Activated CD4-positive, alpha-beta T cell treated with anti-CD3 and anti-CD28 coated beads, Interleukin-2, amount 10 ng/mL, durations not matched to agents 24 days and 14 days (primary cell): ENCODE results near the gene DDX4. TPM values are rescaled to one million over a fixed set of nuclear protein-coding genes. Genes with fewer than 3 reads are reported as not detected.

ENCODE experiments used
- DNase-seq: peaks from one replicate; pipeline ENCODE4 v3.0.0; 2022
- H3K27ac Mint-ChIP-seq: one replicate; pipeline ENCODE4 v1.8.0; 2022; ENCODE audit warnings: mild to moderate bottlenecking, mixed read lengths
- H3K27me3 Mint-ChIP-seq: one replicate; pipeline ENCODE4 v1.8.0; 2022; ENCODE audit warnings: mixed read lengths
- H3K36me3 Mint-ChIP-seq: one replicate; pipeline ENCODE4 v1.8.0; 2022; ENCODE audit warnings: low read depth, mild to moderate bottlenecking, mixed read lengths
- H3K4me1 Mint-ChIP-seq: one replicate; pipeline ENCODE4 v1.8.0; 2021; ENCODE audit warnings: mixed read lengths
- H3K4me3 Mint-ChIP-seq: one replicate; pipeline ENCODE4 v1.8.0; 2022; ENCODE audit warnings: mild to moderate bottlenecking, moderate library complexity, mixed read lengths
- H3K9me3 Mint-ChIP-seq: one replicate; pipeline ENCODE4 v1.8.0; 2021; ENCODE audit warnings: mixed read lengths
- intact Hi-C: fragments of 100-400 bp; cut with micrococcal nuclease; formaldehyde crosslinking; loops from one replicate; pipeline ENCODE4 v1.15.1; 2023
- total RNA-seq: library from RNA; stranded (reverse); gene quantifications from 2 replicates; pipeline ENCODE4 v1.2.3, GENCODE V29; 2022

Gene DDX4
- total RNA-seq, 1 donor from 2014 or later: 0.40 TPM

GRCh38 chr5:55853041-55853670 is 115.3 kb downstream of the DDX4 start:
- H3K36me3 Mint-ChIP-seq: no peaks in the 10 kb centered on the region
- peak overlapping the region; percentile 45 for H3K4me3 Mint-ChIP-seq
- H3K9me3 Mint-ChIP-seq: no peaks in the 10 kb centered on the region
- intact Hi-C loops: loop anchor here (5.0 kb wide), 1 partner anchor 81 kb away; no protein-coding TSS in a partner anchor
- H3K4me1 Mint-ChIP-seq: peaks cover 63% of the 10 kb centered on the region
- no peaks in the 10 kb centered on the region for H3K27me3 Mint-ChIP-seq
- peak; percentile 62 for DNase-seq
- H3K27ac Mint-ChIP-seq: peak overlapping the region; percentile 73

GRCh38 chr5:55853818-55854217 is 116.0 kb downstream of the DDX4 start:
- Mint-ChIP-seq H3K4me1 (peaks cover 61% of the 10 kb centered on the region), H3K27ac (peak overlapping the region; percentile 73), H3K36me3 (no peaks in the 10 kb centered on the region), H3K4me3 (peak overlapping the region; percentile 45), H3K9me3 (no peaks in the 10 kb centered on the region), H3K27me3 (no peaks in the 10 kb centered on the region)
- intact Hi-C loops: loop anchor here (5.0 kb wide), 1 partner anchor 82 kb away; no protein-coding TSS in a partner anchor
- no peak for DNase-seq

GRCh38 chr5:55855509-55855908 is 117.6 kb downstream of the DDX4 start:
- intact Hi-C loops: loop anchor here (5.0 kb wide), 1 partner anchor 202 kb away; no protein-coding TSS in a partner anchor
- peak overlapping the region; percentile 41 for H3K4me3 Mint-ChIP-seq
- H3K27me3 Mint-ChIP-seq: no peaks in the 10 kb centered on the region
- no peaks in the 10 kb centered on the region for H3K36me3 Mint-ChIP-seq
- peak overlapping the region; percentile 75 for H3K27ac Mint-ChIP-seq
- DNase-seq: peak; percentile 78
- no peaks in the 10 kb centered on the region for H3K9me3 Mint-ChIP-seq
- H3K4me1 Mint-ChIP-seq: peaks cover 57% of the 10 kb centered on the region

- intact Hi-C loops: loop anchor here (1.0 to 5.0 kb wide), 3 partner anchors 12 to 201 kb away; no protein-coding TSS in a partner anchor
- Mint-ChIP-seq H3K9me3 (peaks cover 3% of the 10 kb centered on the region), H3K27ac (peak overlapping the region; percentile 75), H3K4me3 (peak overlapping the region; percentile 41), H3K36me3 (peaks cover 2% of the 10 kb centered on the region), H3K27me3 (no peaks in the 10 kb centered on the region), H3K4me1 (peaks cover 50% of the 10 kb centered on the region)
- DNase-seq: peak; percentile 79
Observed at GRCh38 chr5:55856516-55857246, 118.8 kb downstream of the DDX4 start.

GRCh38 chr5:55857247-55857640 is 119.4 kb downstream of the DDX4 start:
- H3K27me3 Mint-ChIP-seq: no peaks in the 10 kb centered on the region
- DNase-seq: no peak
- H3K4me3 Mint-ChIP-seq: peak overlapping the region; percentile 41
- peaks cover 4% of the 10 kb centered on the region for H3K36me3 Mint-ChIP-seq
- peaks cover 48% of the 10 kb centered on the region for H3K4me1 Mint-ChIP-seq
- peaks cover 5% of the 10 kb centered on the region for H3K9me3 Mint-ChIP-seq
- intact Hi-C loops: loop anchor here (2.0 to 5.0 kb wide), 2 partner anchors 46 to 200 kb away; no protein-coding TSS in a partner anchor
- H3K27ac Mint-ChIP-seq: peak overlapping the region; percentile 75

- Mint-ChIP-seq H3K27me3 (no peaks in the 10 kb centered on the region), H3K9me3 (peaks cover 5% of the 10 kb centered on the region), H3K27ac (no peak overlapping the region), H3K4me1 (peaks cover 42% of the 10 kb centered on the region), H3K4me3 (no peak overlapping the region), H3K36me3 (peaks cover 4% of the 10 kb centered on the region)
- no peak for DNase-seq
- intact Hi-C loops: loop anchor here (5.0 kb wide), 1 partner anchor 199 kb away; no protein-coding TSS in a partner anchor
Observed at GRCh38 chr5:55858104-55858503, 120.2 kb downstream of the DDX4 start.

- H3K4me1 Mint-ChIP-seq: peaks cover 27% of the 10 kb centered on the region
- H3K27me3 Mint-ChIP-seq: no peaks in the 10 kb centered on the region
- peaks cover 5% of the 10 kb centered on the region for H3K9me3 Mint-ChIP-seq
- peaks cover 4% of the 10 kb centered on the region for H3K36me3 Mint-ChIP-seq
- no peak for DNase-seq
- intact Hi-C loops: no loop called here
- H3K27ac Mint-ChIP-seq: no peak overlapping the region
- no peak overlapping the region for H3K4me3 Mint-ChIP-seq
Observed at GRCh38 chr5:55860288-55860687, 122.4 kb downstream of the DDX4 start.

- H3K27me3 Mint-ChIP-seq: no peaks in the 10 kb centered on the region
- peaks cover 5% of the 10 kb centered on the region for H3K9me3 Mint-ChIP-seq
- no peak overlapping the region for H3K27ac Mint-ChIP-seq
- peaks cover 4% of the 10 kb centered on the region for H3K36me3 Mint-ChIP-seq
- intact Hi-C loops: no loop called here
- no peak for DNase-seq
- peaks cover 25% of the 10 kb centered on the region for H3K4me1 Mint-ChIP-seq
- no peak overlapping the region for H3K4me3 Mint-ChIP-seq
Observed at GRCh38 chr5:55860709-55861108, 122.8 kb downstream of the DDX4 start.

GRCh38 chr5:55864606-55865541 is 127.0 kb downstream of the DDX4 start:
- DNase-seq: no peak

GRCh38 chr5:55865831-55866230 is 128.0 kb downstream of the DDX4 start:
- no peaks in the 10 kb centered on the region for H3K27me3 Mint-ChIP-seq
- no peak overlapping the region for H3K4me3 Mint-ChIP-seq
- intact Hi-C loops: loop anchor here (5.0 kb wide), 1 partner anchor 44 kb away; no protein-coding TSS in a partner anchor
- peaks cover 5% of the 10 kb centered on the region for H3K9me3 Mint-ChIP-seq
- peak overlapping the region; percentile 35 for H3K27ac Mint-ChIP-seq
- peaks cover 21% of the 10 kb centered on the region for H3K4me1 Mint-ChIP-seq
- DNase-seq: no peak
- peaks cover 4% of the 10 kb centered on the region for H3K36me3 Mint-ChIP-seq

More at GRCh38 chr5:55864606-55865541, 127.0 kb downstream of the DDX4 start:
- Mint-ChIP-seq H3K9me3 (peaks cover 5% of the 10 kb centered on the region), H3K36me3 (peaks cover 4% of the 10 kb centered on the region), H3K4me1 (peaks cover 21% of the 10 kb centered on the region), H3K27me3 (no peaks in the 10 kb centered on the region), H3K27ac (no peak overlapping the region), H3K4me3 (no peak overlapping the region)
- intact Hi-C loops: loop anchor here (5.0 kb wide), 1 partner anchor 43 kb away; no protein-coding TSS in a partner anchor

GRCh38 chr5:55866485-55866884 is 128.6 kb downstream of the DDX4 start:
- Mint-ChIP-seq H3K27ac (no peak overlapping the region), H3K9me3 (peaks cover 4% of the 10 kb centered on the region), H3K27me3 (no peaks in the 10 kb centered on the region), H3K4me3 (no peak overlapping the region), H3K4me1 (peaks cover 21% of the 10 kb centered on the region), H3K36me3 (peaks cover 3% of the 10 kb centered on the region)
- DNase-seq: no peak
- intact Hi-C loops: loop anchor here (5.0 kb wide), 1 partner anchor 44 kb away; no protein-coding TSS in a partner anchor
